ENCODE results near the gene IPMK.

IPMK gene

GRCh38 chr10:58143944-58144343 lies 123.8 kb downstream of the IPMK start:
- no peak for DNase-seq
